RCC 7860 (cell line): ENCODE measurements around the gene PODXL.

Source experiments
- DNase-seq: peaks from one replicate; pipeline ENCODE4 v3.0.0-alpha.2; 2015; ENCODE audit warnings: low spot score
- FAIRE-seq: peaks from 2 replicates; lab custom pipeline; 2012; peaks lifted over from hg19 to GRCh38; lab: Jason Lieb, UNC

PODXL gene

GRCh38 chr7:131556053-131556908 is at the start of gene PODXL:
Gene PODXL, minus strand, starts transcription at chr7:131556628. Its CDS starts 269 bp downstream, at chr7:131556359.
- no peak for FAIRE-seq
- DNase-seq, result peak; percentile 57

GRCh38 chr7:131605280-131605878 is 49.0 kb upstream of the PODXL start:
- FAIRE-seq, result no peak
- no peak for DNase-seq

GRCh38 chr7:131604841-131605279 is 48.4 kb upstream of the PODXL start:
- peak; percentile 74 for DNase-seq
- FAIRE-seq, result no peak

GRCh38 chr7:131603932-131604331 is 47.5 kb upstream of the PODXL start:
- no peak for DNase-seq

GRCh38 chr7:131602994-131603372 is 46.6 kb upstream of the PODXL start:
- no peak for FAIRE-seq
- no peak for DNase-seq

More at GRCh38 chr7:131603932-131604331, 47.5 kb upstream of the PODXL start:
- FAIRE-seq, result no peak

GRCh38 chr7:131602304-131602993 is 46.0 kb upstream of the PODXL start:
- DNase-seq (no peak), FAIRE-seq (no peak)

- DNase-seq, result no peak
- no peak for FAIRE-seq
These were observed 43.9 kb upstream of the PODXL start for GRCh38 chr7:131600085-131600881.

GRCh38 chr7:131596785-131597184 is 40.4 kb upstream of the PODXL start:
- DNase-seq, result no peak
- no peak for FAIRE-seq

GRCh38 chr7:131595699-131596098 is 39.3 kb upstream of the PODXL start:
- FAIRE-seq (no peak), DNase-seq (no peak)

GRCh38 chr7:131591687-131592319 is 35.4 kb upstream of the PODXL start:
- no peak for DNase-seq
- FAIRE-seq, result no peak

- FAIRE-seq, result no peak
These were observed 31.0 kb upstream of the PODXL start for GRCh38 chr7:131587315-131587923.

GRCh38 chr7:131586759-131587158 is 30.3 kb upstream of the PODXL start:
- FAIRE-seq (no peak), DNase-seq (no peak)

More at GRCh38 chr7:131587315-131587923, 31.0 kb upstream of the PODXL start:
- no peak for DNase-seq

- no peak for FAIRE-seq
These were observed 29.8 kb upstream of the PODXL start for GRCh38 chr7:131586259-131586658.

GRCh38 chr7:131583430-131583829 is 27.0 kb upstream of the PODXL start:
- DNase-seq (peak; percentile 79), FAIRE-seq (no peak)

More at GRCh38 chr7:131586259-131586658, 29.8 kb upstream of the PODXL start:
- DNase-seq, result no peak

- FAIRE-seq, result no peak
- no peak for DNase-seq
These were observed 25.0 kb upstream of the PODXL start for GRCh38 chr7:131581241-131582051.

GRCh38 chr7:131578602-131579001 is 22.2 kb upstream of the PODXL start:
- FAIRE-seq (no peak), DNase-seq (no peak)

GRCh38 chr7:131574741-131575140 is 18.3 kb upstream of the PODXL start:
- no peak for DNase-seq
- no peak for FAIRE-seq

GRCh38 chr7:131570401-131570800 is 14.0 kb upstream of the PODXL start:
- FAIRE-seq (no peak), DNase-seq (no peak)

- FAIRE-seq, result no peak
- DNase-seq, result no peak
These were observed 12.5 kb upstream of the PODXL start for GRCh38 chr7:131568970-131569369.
